ENCODE measurements around the gene HNRNPUL1. TPM values are rescaled to one million over a fixed set of nuclear protein-coding genes. Genes with fewer than 3 reads are reported as not detected.

The HNRNPUL1 gene
- total RNA-seq, 1 donor from 2014 or later, result 119 TPM

- peak; percentile 24 for DNase-seq
These were observed 45.2 kb downstream of the HNRNPUL1 start for GRCh38 chr19:41309180-41310032.

GRCh38 chr19:41310033-41310831, 46.1 kb downstream of the HNRNPUL1 start, which contains the start of gene CCDC97:
TSS of gene CCDC97 (plus strand) at chr19:41310172. CDS start at chr19:41310311, 139 bp downstream.
- peak; percentile 97 for DNase-seq

DNA sequence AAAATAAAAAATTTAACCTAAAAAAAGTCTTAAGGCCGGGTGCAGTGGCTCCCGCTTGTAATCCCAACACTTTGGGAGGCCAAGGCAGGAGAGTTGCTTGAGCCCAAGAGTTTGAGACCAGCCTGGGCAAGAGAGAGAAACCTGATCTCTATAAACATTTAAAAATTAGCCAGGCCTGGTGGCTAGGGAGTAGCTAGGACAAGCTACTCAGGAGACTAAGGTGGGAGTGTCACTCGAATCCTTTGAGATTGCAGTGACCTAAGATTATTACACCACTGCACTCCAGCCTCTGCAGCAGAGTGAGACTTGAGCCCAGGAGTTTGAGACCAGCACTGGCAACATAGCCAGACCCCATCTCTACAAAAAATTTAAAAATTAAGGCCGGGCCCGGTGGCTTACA, 46.9 kb downstream of the HNRNPUL1 start:
- DNase-seq, result no peak

DNA sequence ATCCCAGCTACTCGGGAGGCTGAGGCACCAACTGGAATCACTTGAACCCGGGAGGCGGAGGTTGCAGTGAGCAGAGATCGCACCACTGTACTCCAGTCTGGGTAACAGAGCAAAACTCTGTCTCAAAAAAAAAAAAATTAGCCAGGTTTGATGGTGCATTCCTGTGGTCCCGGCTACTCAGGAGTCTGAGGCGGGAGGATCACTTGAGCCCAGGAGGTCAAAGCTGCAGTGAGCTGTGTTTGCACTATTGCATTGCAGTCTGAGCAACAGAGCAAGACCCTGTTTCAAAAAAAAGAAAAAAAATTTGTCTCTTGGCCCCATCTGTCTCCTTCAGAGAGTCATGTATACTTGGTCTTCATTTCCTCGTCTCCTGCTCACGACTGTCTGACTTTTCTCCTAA, 47.4 kb downstream of the HNRNPUL1 start:
- no peak for DNase-seq

- no peak for DNase-seq
These were observed 52.2 kb downstream of the HNRNPUL1 start for GRCh38 chr19:41316306-41316920.

DNA sequence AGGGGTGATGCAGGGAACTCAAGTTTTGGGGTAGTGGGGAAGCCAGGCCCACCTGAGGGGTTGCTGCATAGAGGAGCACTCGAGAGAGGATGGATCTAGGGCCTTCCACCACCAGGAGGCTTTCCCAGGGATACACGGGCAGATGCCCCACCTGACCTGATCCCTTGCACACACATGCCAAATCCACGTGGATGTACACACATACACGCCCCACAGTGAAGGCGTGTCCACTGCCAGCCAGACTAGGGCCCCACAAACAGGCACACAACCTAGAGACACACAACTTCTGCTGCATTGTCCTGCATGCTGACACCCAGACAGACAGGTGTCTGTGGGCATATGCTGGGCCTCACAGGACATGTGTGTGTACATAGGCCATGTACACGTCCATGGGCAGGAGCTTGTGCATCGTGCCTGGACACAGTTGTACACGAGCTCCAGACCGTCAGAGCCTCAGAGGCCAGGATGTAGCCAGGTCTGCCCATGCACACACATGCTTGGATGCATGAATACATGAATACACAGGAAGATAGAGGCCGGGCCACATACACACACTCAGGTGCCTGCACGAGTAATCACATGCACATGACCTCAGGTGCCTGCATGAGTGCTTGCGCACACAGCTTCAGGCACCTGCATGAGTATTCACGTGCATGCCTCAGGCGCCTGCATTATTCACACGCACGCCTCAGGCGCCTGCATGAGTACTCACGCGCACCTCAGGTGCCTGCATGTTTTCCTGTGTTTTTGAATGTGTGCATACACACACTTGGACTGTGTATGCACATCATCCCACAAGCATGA, 54.7 kb downstream of the HNRNPUL1 start:
- DNase-seq, result no peak

GRCh38 chr19:41319500-41320184, 55.5 kb downstream of the HNRNPUL1 start:
- DNase-seq, result no peak

- no peak for DNase-seq
These were observed 56.0 kb downstream of the HNRNPUL1 start for GRCh38 chr19:41320185-41320518.

- DNase-seq, result no peak
These were observed 56.4 kb downstream of the HNRNPUL1 start for GRCh38 chr19:41320568-41320967.

- DNase-seq, result no peak
These were observed 57.0 kb downstream of the HNRNPUL1 start for GRCh38 chr19:41321204-41321599.

- peak; percentile 56 for DNase-seq
These were observed 57.6 kb downstream of the HNRNPUL1 start for GRCh38 chr19:41321600-41322270.

DNA sequence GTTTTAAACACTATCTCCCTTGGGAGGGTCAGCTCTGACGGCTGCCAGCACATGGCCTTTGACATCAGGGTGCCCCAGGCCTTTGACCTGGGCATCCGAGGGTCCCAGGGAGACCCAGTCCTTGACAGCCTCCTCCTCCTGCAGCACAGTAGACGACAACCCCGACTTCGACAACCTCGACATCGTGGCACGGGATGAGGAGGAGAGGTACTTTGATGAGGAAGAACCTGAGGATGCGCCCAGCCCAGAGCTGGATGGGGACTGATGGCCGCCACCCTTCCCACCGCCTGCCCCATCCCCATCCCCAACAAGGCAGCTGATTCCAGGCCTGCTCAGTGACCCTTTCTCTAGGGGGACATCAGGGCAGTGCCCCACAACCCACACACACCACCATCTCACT, 58.3 kb downstream of the HNRNPUL1 start:
- no peak for DNase-seq

DNA sequence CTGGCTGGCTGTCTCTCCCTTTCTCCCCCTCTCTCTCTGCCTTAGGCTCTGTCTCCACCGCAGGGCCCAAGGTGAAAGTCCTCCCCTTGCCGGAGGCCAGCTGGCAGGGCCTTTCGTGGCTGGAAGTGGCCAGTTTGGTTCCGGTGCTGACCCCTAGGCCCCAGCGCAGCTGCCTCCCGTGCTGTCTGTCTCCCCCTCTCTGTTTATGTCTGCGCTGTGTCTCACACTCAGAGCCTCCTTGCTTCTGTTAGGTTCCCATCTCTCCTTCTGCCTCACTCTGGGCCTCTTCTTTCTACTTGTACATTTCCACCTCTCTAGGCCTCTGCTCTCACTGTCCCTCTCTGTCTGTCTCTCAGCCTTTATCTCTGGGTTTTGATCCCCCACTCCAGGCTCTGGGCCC, 58.9 kb downstream of the HNRNPUL1 start:
- DNase-seq, result no peak

DNA sequence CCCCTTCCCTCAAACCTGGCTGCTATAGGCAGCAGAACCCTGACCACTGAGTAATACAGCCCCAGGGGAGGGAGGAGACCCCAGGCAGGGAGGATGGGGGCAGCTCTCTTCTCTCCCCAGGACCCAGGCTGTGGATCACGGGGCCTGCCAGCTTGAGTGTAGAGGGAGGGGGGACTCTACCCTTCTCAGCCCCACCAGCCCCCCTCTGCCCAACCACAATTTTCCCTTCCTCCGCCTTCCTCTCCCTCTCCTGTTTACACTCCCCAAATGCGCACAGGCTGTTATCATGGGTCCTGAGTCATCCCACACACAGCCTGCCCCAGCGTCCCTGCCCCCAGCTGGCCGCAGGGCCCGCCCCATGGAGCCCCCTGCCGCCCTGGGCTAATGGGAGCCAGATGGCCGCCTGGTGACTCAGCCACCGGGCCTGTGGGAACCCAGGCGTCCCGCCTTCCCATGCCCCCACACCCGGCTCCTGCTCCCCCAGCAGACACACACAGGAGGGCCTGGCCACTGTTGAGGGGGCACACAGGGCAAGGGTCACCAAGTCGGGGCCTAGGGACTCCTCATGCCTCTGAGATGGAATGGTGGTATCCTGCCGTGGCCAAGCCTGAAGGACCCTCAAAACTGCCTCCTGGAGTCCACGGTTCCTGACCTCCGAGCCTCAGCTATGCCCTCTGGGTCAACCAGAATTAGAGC, 59.4 kb downstream of the HNRNPUL1 start:
- DNase-seq, result no peak

GRCh38 chr19:41324231-41324702, 60.1 kb downstream of the HNRNPUL1 start:
- no peak for DNase-seq

DNA sequence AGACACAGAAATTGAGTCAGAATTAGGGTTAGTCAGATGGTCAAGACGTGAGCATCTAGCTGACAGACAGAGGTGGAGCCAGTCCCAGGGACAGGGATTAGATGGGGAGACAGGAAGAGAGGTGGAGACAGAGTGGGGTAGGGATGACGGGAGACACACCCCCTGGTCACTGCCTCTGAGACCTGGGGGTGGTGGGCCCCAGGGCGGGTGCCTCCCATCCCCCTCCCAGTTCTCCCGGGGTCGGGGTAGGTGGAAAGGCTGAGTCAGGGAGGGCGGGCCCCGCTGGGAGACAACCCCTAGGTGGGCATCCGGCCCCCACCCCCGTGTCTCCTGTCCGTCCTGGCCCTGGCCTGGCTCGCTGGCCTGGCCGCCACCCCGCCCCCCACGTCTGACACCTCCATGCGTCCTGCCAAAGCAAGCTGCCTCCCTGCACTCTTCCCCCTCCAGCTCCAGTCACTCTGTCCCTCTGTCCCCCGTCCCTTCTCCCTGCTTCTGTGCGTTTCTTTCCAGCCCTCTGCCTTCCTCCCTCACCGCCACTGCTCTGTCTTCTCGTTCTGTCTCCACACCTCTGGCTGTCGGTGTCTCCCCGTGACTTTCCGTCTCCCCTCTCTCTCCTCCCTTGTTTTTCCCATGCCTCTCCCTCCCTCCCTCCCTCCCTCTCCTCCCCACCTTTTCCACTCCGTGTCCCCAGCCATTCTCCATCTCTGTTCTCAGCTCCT, 60.9 kb downstream of the HNRNPUL1 start:
- peak; percentile 35 for DNase-seq

DNA sequence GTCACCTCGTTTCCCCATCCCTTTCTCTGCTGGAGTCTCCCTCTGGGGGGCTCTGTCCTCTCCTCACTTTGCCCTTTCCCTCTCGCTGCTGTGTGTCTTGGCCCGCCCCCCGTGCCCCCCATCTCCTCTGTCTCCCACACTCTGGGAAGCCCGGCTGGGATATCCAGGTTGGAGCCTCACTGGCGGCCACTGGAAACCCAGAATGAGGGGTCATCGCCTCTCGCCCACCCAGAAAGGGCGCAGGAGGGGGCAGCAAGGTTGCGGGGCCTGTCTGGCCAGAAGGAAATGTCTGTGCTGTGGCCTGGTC, 61.4 kb downstream of the HNRNPUL1 start:
- no peak for DNase-seq

GRCh38 chr19:41325947-41326706, 62.0 kb downstream of the HNRNPUL1 start:
- DNase-seq, result peak; percentile 73

DNA sequence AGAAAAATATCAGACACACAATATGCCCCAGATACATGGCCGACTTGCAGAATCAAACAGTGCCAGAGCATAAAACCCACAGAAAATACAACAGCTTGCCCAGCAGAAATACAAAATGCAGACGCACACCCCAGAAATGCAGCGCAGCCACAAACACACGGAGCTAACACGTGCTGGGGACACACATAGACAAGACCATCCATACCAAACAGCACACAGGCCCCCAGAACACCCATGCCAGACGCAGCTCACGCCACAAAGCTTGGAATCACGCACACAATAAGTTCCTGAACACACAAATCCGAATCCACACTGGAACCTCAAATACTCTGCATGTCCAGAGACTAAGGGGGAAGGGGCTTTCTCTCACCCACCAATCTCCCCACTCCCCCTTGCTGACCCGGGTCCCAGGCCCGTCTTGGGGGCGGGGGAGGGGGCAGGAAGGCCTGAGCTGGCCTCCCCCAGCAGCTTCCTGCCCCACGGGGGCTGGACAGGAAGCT, 63.0 kb downstream of the HNRNPUL1 start:
- no peak for DNase-seq

Measured in tongue (tissue), 2 donors.